HG02610 (cell line): ENCODE data around the gene SSR1.
"Not testable (repeated sequence)": the region's sequence is repeated elsewhere in the genome, so short reads cannot be mapped to it uniquely, and the experiment has no call there.

ENCODE experiments used
- ATAC-seq: cut with Tn5 transposase; IDR thresholded peaks from one replicate; pipeline ENCODE4 v1.9.1; 2021; ENCODE audit warnings: mild to moderate bottlenecking, moderate library complexity; ENCODE audit not compliant: unreplicated experiment

Gene SSR1

GRCh38 chr6:7319406-7319805 is 6.4 kb upstream of the SSR1 start:
- ATAC-seq, result not testable (repeated sequence)

- no peak for ATAC-seq
Measured at GRCh38 chr6:7317538-7317937, 4.5 kb upstream of the SSR1 start.

- ATAC-seq, result no peak
Measured at GRCh38 chr6:7316658-7317533, 3.9 kb upstream of the SSR1 start.

GRCh38 chr6:7315948-7316365 is 3.0 kb upstream of the SSR1 start:
- ATAC-seq, result no peak

- ATAC-seq, result not testable (repeated sequence)
Measured at GRCh38 chr6:7315087-7315947, 2.3 kb upstream of the SSR1 start.

- ATAC-seq, result no peak
Measured at GRCh38 chr6:7314414-7314813, 1.4 kb upstream of the SSR1 start.

GRCh38 chr6:7313505-7314165 is 636 bp upstream of the SSR1 start:
- ATAC-seq, result no peak

GRCh38 chr6:7311917-7312615 is 933 bp downstream of the SSR1 start:
- ATAC-seq, result peak; percentile 6

- ATAC-seq, result no peak
Measured at GRCh38 chr6:7311176-7311575, 1.8 kb downstream of the SSR1 start.

GRCh38 chr6:7309050-7309449 is 3.9 kb downstream of the SSR1 start:
- ATAC-seq, result no peak

GRCh38 chr6:7307533-7307932 is 5.5 kb downstream of the SSR1 start:
- ATAC-seq, result no peak

- no peak for ATAC-seq
Measured at GRCh38 chr6:7304821-7305220, 8.2 kb downstream of the SSR1 start.

- no peak for ATAC-seq
Measured at GRCh38 chr6:7301702-7302101, 11.3 kb downstream of the SSR1 start.

- no peak for ATAC-seq
Measured at GRCh38 chr6:7300926-7301325, 12.1 kb downstream of the SSR1 start.

GRCh38 chr6:7298113-7298512 is 14.9 kb downstream of the SSR1 start:
- ATAC-seq, result no peak

GRCh38 chr6:7296602-7297001 is 16.4 kb downstream of the SSR1 start:
- ATAC-seq, result no peak

- ATAC-seq, result no peak
Measured at GRCh38 chr6:7295916-7296315, 17.1 kb downstream of the SSR1 start.

GRCh38 chr6:7292596-7293255 is 20.3 kb downstream of the SSR1 start:
- no peak for ATAC-seq

- no peak for ATAC-seq
Measured at GRCh38 chr6:7290079-7290478, 22.9 kb downstream of the SSR1 start.

GRCh38 chr6:7285416-7285815 is 27.6 kb downstream of the SSR1 start:
- ATAC-seq, result no peak
